SK-N-SH (cell line): ENCODE data around the gene TTC17. TPM values are rescaled to one million over a fixed set of nuclear protein-coding genes. Genes with fewer than 3 reads are reported as not detected.

Experiments
- CTCF ChIA-PET: fragments of 300-600, 350-600 bp; formaldehyde crosslinking; extraction: SDS; loops from one replicate; lab custom pipeline; 2021; lab: Yijun Ruan, JAX
- POLR2A ChIA-PET: fragments of 350-600 bp; sonication (Branson Sonifier 250); formaldehyde crosslinking; extraction: SDS; loops from one replicate; lab custom pipeline; 2020; ENCODE audit warnings: antibody characterized with exemption, inconsistent platforms; lab: Yijun Ruan, JAX
- DNase-seq: peaks from one replicate; pipeline ENCODE4 v3.0.0; 2012
- H2AFZ ChIP-seq: fragments of 200-600 bp; sonication (generic); 2 replicates; pipeline ENCODE4 v1.8.1; 2016; ENCODE audit warnings: antibody characterized with exemption, mild to moderate bottlenecking, low read depth
- H3F3A ChIP-seq: fragments of 200-600 bp; sonication (generic); replicated peaks from 2 replicates; pipeline ENCODE3; 2016; ENCODE audit warnings: antibody characterized with exemption, mild to moderate bottlenecking; ENCODE audit not compliant: insufficient read depth
- H3K27ac ChIP-seq, 2 experiments: fragments of 200-500 bp in 1 of 2; fragments of 200-600 bp in 1 of 2; sonication (Bioruptor generic) in 1 of 2; sonication (generic), shearing (Covaris generic) in 1 of 2; 2 replicates each; pipeline versions ENCODE4 v1.5.1 to v1.6.1; 2014 to 2016; ENCODE audit warnings: low read depth in 2 of 2, inconsistent platforms in 1 of 2, low read length in 1 of 2, mild to moderate bottlenecking in 1 of 2, mixed read lengths in 1 of 2
- H3K27me3 ChIP-seq: fragments of 200-600 bp; sonication (generic), shearing (Covaris generic); 2 replicates; pipeline ENCODE4 v1.6.1; 2016; ENCODE audit warnings: mixed run types; ENCODE audit not compliant: insufficient read depth
- H3K36me3 ChIP-seq, 2 experiments: fragments of 200-500 bp in 1 of 2; fragments of 200-600 bp in 1 of 2; sonication (Bioruptor generic) in 1 of 2; sonication (generic) in 1 of 2; replicated peaks in 1 of 2; 2 replicates each; pipeline versions ENCODE3 to v1.5.1; 2014 to 2016; ENCODE audit warnings: low read length in 1 of 2, mild to moderate bottlenecking in 1 of 2; ENCODE audit not compliant: insufficient read depth in 2 of 2, control insufficient read depth in 1 of 2
- H3K4me1 ChIP-seq, 2 experiments: fragments of 200-500 bp in 1 of 2; fragments of 200-600 bp in 1 of 2; sonication (Bioruptor generic) in 1 of 2; sonication (generic), shearing (Covaris generic) in 1 of 2; 2 replicates each; pipeline versions ENCODE4 v1.5.1 to v1.6.1; 2014 to 2016; ENCODE audit warnings: low read depth in 1 of 2, low read length in 1 of 2, mixed run types in 1 of 2; ENCODE audit not compliant: insufficient read depth in 2 of 2, control insufficient read depth in 1 of 2
- H3K4me2 ChIP-seq: fragments of 200-600 bp; sonication (generic), shearing (Covaris generic); 2 replicates; pipeline ENCODE4 v1.6.1; 2017; ENCODE audit warnings: mixed run types
- H3K4me3 ChIP-seq, 2 experiments: fragments of 200-500 bp in 1 of 2; fragments of 200-600 bp in 1 of 2; sonication (Bioruptor generic) in 1 of 2; sonication (generic), shearing (Covaris generic) in 1 of 2; 2 replicates each; pipeline versions ENCODE4 v1.5.1 to v1.8.1; 2014 to 2016; ENCODE audit warnings: low read depth in 2 of 2, inconsistent platforms in 1 of 2, low read length in 1 of 2, mild to moderate bottlenecking in 1 of 2, mixed read lengths in 1 of 2, moderate library complexity in 1 of 2
- H3K79me2 ChIP-seq: fragments of 200-600 bp; sonication (generic); 2 replicates; pipeline ENCODE4 v1.8.1; 2017; ENCODE audit warnings: mild to moderate bottlenecking; ENCODE audit not compliant: insufficient read depth
- H3K9ac ChIP-seq: fragments of 200-600 bp; sonication (generic); 2 replicates; pipeline ENCODE4 v1.6.1; 2017; ENCODE audit warnings: mixed run types
- H3K9me2 ChIP-seq: fragments of 200-600 bp; sonication (generic); 2 replicates; pipeline ENCODE4 v1.6.1; 2017; ENCODE audit warnings: mixed run types
- H3K9me3 ChIP-seq: fragments of 200-600 bp; sonication (generic); 2 replicates; pipeline ENCODE4 v1.6.1; 2017; ENCODE audit warnings: mixed run types, mild to moderate bottlenecking, moderate library complexity
- H4K20me1 ChIP-seq: fragments of 200-600 bp; sonication (generic); 2 replicates; pipeline ENCODE4 v1.6.1; 2017; ENCODE audit warnings: mild to moderate bottlenecking, mixed run types; ENCODE audit not compliant: insufficient read depth
- EP300 ChIP-seq, 2 experiments: IDR thresholded peaks; 2 replicates each; pipeline versions ENCODE4 v1.4.0 to v1.6.1; 2012; ENCODE audit warnings: borderline replicate concordance in 1 of 2, low read depth in 1 of 2, low read length in 1 of 2
- EZH2phosphoT487 ChIP-seq: fragments of 200-600 bp; sonication (generic); IDR thresholded peaks from 2 replicates; pipeline ENCODE4 v1.6.1; 2017; ENCODE audit warnings: low read depth, mixed run types, mild to moderate bottlenecking, antibody characterized with exemption, moderate library complexity, borderline replicate concordance
- FOSL2 ChIP-seq: IDR thresholded peaks from 2 replicates; pipeline ENCODE4 v1.4.0; 2012; ENCODE audit warnings: low read depth, mild to moderate bottlenecking, moderate library complexity, borderline replicate concordance
- FOXJ3 ChIP-seq: sonication (generic); formaldehyde crosslinking; IDR thresholded peaks from 2 replicates; pipeline ENCODE4 v1.5.1; 2020; ENCODE audit warnings: mild to moderate bottlenecking, missing genetic modification reagents
- GABPA ChIP-seq: IDR thresholded peaks from 2 replicates; pipeline ENCODE4 v1.4.0; 2012; ENCODE audit warnings: low read depth, mild to moderate bottlenecking
- GATA2 ChIP-seq: sonication (generic); formaldehyde crosslinking; IDR thresholded peaks from 2 replicates; pipeline ENCODE4 v1.5.0; 2020; ENCODE audit warnings: mild to moderate bottlenecking, missing genetic modification reagents
- MAX ChIP-seq: IDR thresholded peaks from 2 replicates; pipeline ENCODE4 v1.4.0; 2012; ENCODE audit warnings: low read depth
- MEF2A ChIP-seq: IDR thresholded peaks from 2 replicates; pipeline ENCODE4 v1.4.0; 2012; ENCODE audit warnings: low read depth, borderline replicate concordance
- NRF1 ChIP-seq: IDR thresholded peaks from 2 replicates; pipeline ENCODE4 v1.6.1; 2012; ENCODE audit warnings: low read depth, mild to moderate bottlenecking, low read length
- PBX3 ChIP-seq: IDR thresholded peaks from 2 replicates; pipeline ENCODE4; 2012
- POLR2AphosphoS5 ChIP-seq: IDR thresholded peaks from 2 replicates; pipeline ENCODE4 v1.6.1; 2012; ENCODE audit warnings: low read depth, low read length
- RAD21 ChIP-seq: IDR thresholded peaks from 2 replicates; pipeline ENCODE4 v1.6.1; 2012; ENCODE audit warnings: mild to moderate bottlenecking, low read length
- RCOR1 ChIP-seq: fragments of 150-350 bp; IDR thresholded peaks from 2 replicates; pipeline ENCODE4 v1.6.1; 2017; ENCODE audit warnings: antibody characterized with exemption, low read length
- RFX5 ChIP-seq: IDR thresholded peaks from 2 replicates; pipeline ENCODE4 v1.6.1; 2012; ENCODE audit warnings: mild to moderate bottlenecking, improper control_type of control experiment, low read length
- RXRA ChIP-seq: IDR thresholded peaks from 2 replicates; pipeline ENCODE4 v1.4.0; 2012; ENCODE audit warnings: low read depth, mild to moderate bottlenecking, borderline replicate concordance
- SIN3A ChIP-seq: IDR thresholded peaks from 2 replicates; pipeline ENCODE4 v1.6.1; 2012; ENCODE audit warnings: low read depth, mild to moderate bottlenecking, low read length, moderate library complexity, borderline replicate concordance
- SMC3 ChIP-seq: IDR thresholded peaks from 2 replicates; pipeline ENCODE4 v1.6.1; 2012; ENCODE audit warnings: low read depth, low read length, improper control_type of control experiment
- TAF1 ChIP-seq: IDR thresholded peaks from 2 replicates; pipeline ENCODE4 v1.6.1; 2012; ENCODE audit warnings: low read depth, mild to moderate bottlenecking, low read length, moderate library complexity, borderline replicate concordance
- TEAD4 ChIP-seq: IDR thresholded peaks from 2 replicates; pipeline ENCODE4 v1.4.0; 2012; ENCODE audit warnings: mild to moderate bottlenecking, borderline replicate concordance; ENCODE audit not compliant: insufficient read depth
- USF1 ChIP-seq: IDR thresholded peaks from 2 replicates; pipeline ENCODE4 v1.4.0; 2012; ENCODE audit warnings: low read depth, borderline replicate concordance
- ZBTB33 ChIP-seq: IDR thresholded peaks from 2 replicates; pipeline ENCODE4 v1.4.0; 2012; ENCODE audit warnings: low read depth, borderline replicate concordance
- WGBS: methylation state at CpG from one replicate; pipeline ENCODE4 v1.1.6; 2017; ENCODE audit warnings: low lambda C conversion rate; 5-methylcytosine and 5-hydroxymethylcytosine counted together
- polyA plus RNA-seq, 3 experiments: library from polyadenylated mRNA; depleted of rRNA; stranded (reverse); fragments of >200 nt; gene quantifications; 2 replicates each; pipeline ENCODE4 v1.2.3, GENCODE V29; 2012

TTC17 gene
- polyA plus RNA-seq, 1 of the 3 experiments (the other 2 are of a cell fraction), result 66.0 TPM

- 47% methylated on average over 4 of the region's 4 CpGs for WGBS
- CTCF ChIA-PET, result interaction anchor here (0.6 to 4.5 kb wide), 13 partner anchors 11 to 347 kb away, joined by 3 to 34 read pairs (median 6); no protein-coding TSS in a partner anchor
- no peak overlapping the region for H2AFZ ChIP-seq
These were observed 146.5 kb downstream of the TTC17 start for GRCh38 chr11:43505171-43505570.

GRCh38 chr11:43507171-43507570 lies 148.5 kb downstream of the TTC17 start:
- Histone ChIP-seq H4K20me1 (no peaks in the 10 kb centered on the region), H3K4me2 (no peak overlapping the region), H3K9ac (no peak overlapping the region), H3K4me1 (peaks cover 4 to 8% of the 10 kb centered on the region in 2 experiments; a peak in 2 of 4 replicates), H3K9me3 (no peaks in the 10 kb centered on the region), H3F3A (no peaks in the 10 kb centered on the region), H3K4me3 (no peak overlapping the region), H3K36me3 (no peaks in the 10 kb centered on the region), H3K27ac (no peak overlapping the region), H3K27me3 (no peaks in the 10 kb centered on the region), H3K9me2 (no peaks in the 10 kb centered on the region), H2AFZ (no peak overlapping the region), H3K79me2 (no peaks in the 10 kb centered on the region)
- ChIA-PET POLR2A (no interaction called here), CTCF (no interaction called here)
- 55% methylated on average over 5 of the region's 5 CpGs for WGBS
- DNase-seq, result no peak
- TF ChIP-seq EP300 (IDR thresholded peaks at IDR 0.05; ENCODE audit: borderline replicate concordance in 1 of 2, low read depth in 1 of 2, low read length in 1 of 2) (no peak), RAD21 (no peak), GATA2 (CRISPR knock-in tag) (no peak), USF1 (no peak), TAF1 (no peak), TEAD4 (no peak), PBX3 (no peak), RFX5 (no peak), GABPA (no peak), FOXJ3 (no peak), POLR2AphosphoS5 (no peak), RCOR1 (no peak), ZBTB33 (no peak)

More at GRCh38 chr11:43505171-43505570, 146.5 kb downstream of the TTC17 start:
- Histone ChIP-seq H3K4me3 (no peak overlapping the region), H3K4me2 (no peak overlapping the region), H3K9me3 (no peaks in the 10 kb centered on the region), H4K20me1 (no peaks in the 10 kb centered on the region), H3K9me2 (no peaks in the 10 kb centered on the region), H3K27ac (no peak overlapping the region), H3K36me3 (no peaks in the 10 kb centered on the region), H3K4me1 (peaks cover 4 to 8% of the 10 kb centered on the region in 2 experiments; a peak in 2 of 4 replicates), H3K79me2 (no peaks in the 10 kb centered on the region), H3F3A (no peaks in the 10 kb centered on the region), H3K27me3 (no peaks in the 10 kb centered on the region), H3K9ac (no peak overlapping the region)
- TF ChIP-seq MAX (no peak), SIN3A (no peak), RXRA (no peak), PBX3 (no peak), RCOR1 (no peak), TEAD4 (no peak), MEF2A (no peak), NRF1 (no peak), SMC3 (no peak), EZH2phosphoT487 (no peak), TAF1 (no peak), POLR2AphosphoS5 (no peak), FOSL2 (no peak), GABPA (no peak)
- POLR2A ChIA-PET, result no interaction called here
- no peak for DNase-seq
